HepG2 (cell line): ENCODE measurements around the gene ZBED1. TPM values are rescaled to one million over a fixed set of nuclear protein-coding genes. Genes with fewer than 3 reads are reported as not detected.
A peak's percentile ranks its signal among the peaks of the same experiment; 100 is the strongest.

Experiments
- FIP1L1 ChIP-seq: fragments of 200-400 bp; formaldehyde crosslinking; IDR thresholded peaks from 2 replicates; pipeline ENCODE4 v1.6.1; 2018; ENCODE audit warnings: low read depth, mild to moderate bottlenecking, low read length, moderate library complexity, borderline replicate concordance; ENCODE audit not compliant: insufficient read depth
- FOXO1 ChIP-seq: sonication (generic); formaldehyde crosslinking; IDR thresholded peaks from 2 replicates; pipeline ENCODE4 v1.4.0; 2020; ENCODE audit warnings: missing genetic modification reagents
- HIVEP1 ChIP-seq: sonication (generic); formaldehyde crosslinking; IDR thresholded peaks from 2 replicates; pipeline ENCODE4 v1.4.0; 2020; ENCODE audit warnings: mild to moderate bottlenecking, missing genetic modification reagents
- MTA1 ChIP-seq: sonication (generic); formaldehyde crosslinking; IDR thresholded peaks from 2 replicates; pipeline ENCODE4 v1.4.0; 2020; ENCODE audit warnings: missing genetic modification reagents, mild to moderate bottlenecking, borderline replicate concordance
- NFIC ChIP-seq: IDR thresholded peaks from 2 replicates; pipeline ENCODE4 v1.6.1; 2012; ENCODE audit warnings: mild to moderate bottlenecking, low read length, inconsistent platforms
- PHF21A ChIP-seq: sonication (generic); formaldehyde crosslinking; IDR thresholded peaks from 2 replicates; pipeline ENCODE4 v1.5.0; 2020; ENCODE audit warnings: mild to moderate bottlenecking, missing genetic modification reagents
- SNAPC4 ChIP-seq: sonication (generic); formaldehyde crosslinking; IDR thresholded peaks from 2 replicates; pipeline ENCODE4 v1.4.0; 2020; ENCODE audit warnings: mild to moderate bottlenecking, missing genetic modification reagents
- SSRP1 ChIP-seq: IDR thresholded peaks from 2 replicates; pipeline ENCODE4 v1.6.1; 2016; ENCODE audit warnings: control low read depth
- THAP11 ChIP-seq: IDR thresholded peaks from 2 replicates; pipeline ENCODE4 v1.6.1; 2016; ENCODE audit warnings: missing biosample characterization, missing genetic modification reagents
- USF2 ChIP-seq, 2 experiments: sonication (generic) in 1 of 2; formaldehyde crosslinking in 1 of 2; IDR thresholded peaks; 2 replicates each; pipeline versions ENCODE4 v1.5.1 to v1.6.1; 2011 to 2020; ENCODE audit warnings: borderline replicate concordance in 1 of 2, low read depth in 1 of 2, low read length in 1 of 2, mild to moderate bottlenecking in 1 of 2, missing genetic modification reagents in 1 of 2, moderate library complexity in 1 of 2
- ZMYM4 ChIP-seq: sonication (generic); formaldehyde crosslinking; IDR thresholded peaks from 2 replicates; pipeline ENCODE4 v1.8.1; 2023; ENCODE audit warnings: mild to moderate bottlenecking, missing genetic modification reagents
- ZNF205 ChIP-seq: IDR thresholded peaks from 2 replicates; pipeline ENCODE4 v1.6.1; 2018; ENCODE audit warnings: missing biosample characterization, missing genetic modification reagents
- ZNF331 ChIP-seq: sonication (generic); formaldehyde crosslinking; IDR thresholded peaks from 2 replicates; pipeline ENCODE4 v1.4.0; 2020; ENCODE audit warnings: missing genetic modification reagents
- ZSCAN22 ChIP-seq: sonication (generic); formaldehyde crosslinking; IDR thresholded peaks from 2 replicates; pipeline ENCODE4 v1.4.0; 2020; ENCODE audit warnings: mild to moderate bottlenecking, missing genetic modification reagents
- polyA plus RNA-seq, 8 experiments: library from polyadenylated mRNA; depleted of rRNA in 3 of 8; stranded (reverse) in 7 of 8; unstranded in 1 of 8; fragments of >200 nt; fragmentation: Illumina TruSeq in 4 of 8; extraction: Trizol in 4 of 8; gene quantifications; 2 replicates each; pipeline versions ENCODE4 v1.2.1 to v1.2.3, GENCODE V29; 2011 to 2016; ENCODE audit warnings: low read depth in 4 of 8, missing spikeins in 1 of 8, mixed read lengths in 1 of 8; ENCODE audit not compliant: insufficient read depth in 1 of 8
- total RNA-seq, 5 experiments: library from RNA; depleted of rRNA; stranded (reverse); fragments of >200 nt; fragmentation: Illumina TruSeq; extraction: Trizol; gene quantifications; 2 replicates each; pipeline ENCODE4 v1.2.3, GENCODE V29; 2016; ENCODE audit warnings: low read depth in 1 of 5
- TF ChIP-seq, protein P1 (sequence below): sonication (generic); formaldehyde crosslinking; conservative IDR thresholded peaks from 2 replicates; pipeline ENCODE4 v1.8.1; 2023; ENCODE audit warnings: missing genetic modification reagents
- TF ChIP-seq, protein P2 (sequence below): sonication (generic); formaldehyde crosslinking; IDR thresholded peaks from 2 replicates; pipeline ENCODE4 v1.4.0; 2020; ENCODE audit warnings: mild to moderate bottlenecking, missing genetic modification reagents

The ZBED1 gene
- total and polyA plus RNA-seq, 2 of the 13 experiments (the other 11 are each of a cell fraction or from before 2014, with no cell fraction given): 20.0 to 29.8 TPM

GRCh38 chrX:2497961-2498780 is 2.6 kb downstream of the ZBED1 start (continued):
- TF ChIP-seq SNAPC4 (CRISPR knock-in tag) (no peak), SSRP1 (CRISPR knock-in tag) (no peak), THAP11 (0 out of 2 replicates have a peak, but pooled peaks have one; percentile 35), ZSCAN22 (CRISPR knock-in tag) (no peak), NFIC (no peak), ZNF205 (CRISPR knock-in tag) (no peak), ZNF331 (peak; percentile 65; the same call in 1 of the 2 replicates), FIP1L1 (no peak), PHF21A (peak; percentile 70), HIVEP1 (CRISPR knock-in tag) (no peak), USF2 (IDR thresholded peaks at IDR 0.05; ENCODE audit: low read depth, low read length) (peak; percentile 59), USF2 (CRISPR knock-in tag; IDR thresholded peaks at IDR 0.05; ENCODE audit: borderline replicate concordance) (peak; percentile 60; the same call in 1 of the 2 replicates), MTA1 (CRISPR knock-in tag) (no peak), FOXO1 (CRISPR knock-in tag) (peak; percentile 25; the same call in 1 of the 2 replicates), ZMYM4 (CRISPR knock-in tag) (peak; percentile 61)
- TF ChIP-seq, protein P1, sequence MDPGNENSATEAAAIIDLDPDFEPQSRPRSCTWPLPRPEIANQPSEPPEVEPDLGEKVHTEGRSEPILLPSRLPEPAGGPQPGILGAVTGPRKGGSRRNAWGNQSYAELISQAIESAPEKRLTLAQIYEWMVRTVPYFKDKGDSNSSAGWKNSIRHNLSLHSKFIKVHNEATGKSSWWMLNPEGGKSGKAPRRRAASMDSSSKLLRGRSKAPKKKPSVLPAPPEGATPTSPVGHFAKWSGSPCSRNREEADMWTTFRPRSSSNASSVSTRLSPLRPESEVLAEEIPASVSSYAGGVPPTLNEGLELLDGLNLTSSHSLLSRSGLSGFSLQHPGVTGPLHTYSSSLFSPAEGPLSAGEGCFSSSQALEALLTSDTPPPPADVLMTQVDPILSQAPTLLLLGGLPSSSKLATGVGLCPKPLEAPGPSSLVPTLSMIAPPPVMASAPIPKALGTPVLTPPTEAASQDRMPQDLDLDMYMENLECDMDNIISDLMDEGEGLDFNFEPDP (CRISPR knock-in tag): no peak
- TF ChIP-seq, protein P2, sequence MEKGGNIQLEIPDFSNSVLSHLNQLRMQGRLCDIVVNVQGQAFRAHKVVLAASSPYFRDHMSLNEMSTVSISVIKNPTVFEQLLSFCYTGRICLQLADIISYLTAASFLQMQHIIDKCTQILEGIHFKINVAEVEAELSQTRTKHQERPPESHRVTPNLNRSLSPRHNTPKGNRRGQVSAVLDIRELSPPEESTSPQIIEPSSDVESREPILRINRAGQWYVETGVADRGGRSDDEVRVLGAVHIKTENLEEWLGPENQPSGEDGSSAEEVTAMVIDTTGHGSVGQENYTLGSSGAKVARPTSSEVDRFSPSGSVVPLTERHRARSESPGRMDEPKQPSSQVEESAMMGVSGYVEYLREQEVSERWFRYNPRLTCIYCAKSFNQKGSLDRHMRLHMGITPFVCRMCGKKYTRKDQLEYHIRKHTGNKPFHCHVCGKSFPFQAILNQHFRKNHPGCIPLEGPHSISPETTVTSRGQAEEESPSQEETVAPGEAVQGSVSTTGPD (CRISPR knock-in tag): 0 out of 2 replicates have a peak, but pooled peaks have one; percentile 17
